Measurements from ENCODE around the gene PRR33. TPM values are rescaled to one million over a fixed set of nuclear protein-coding genes. Genes with fewer than 3 reads are reported as not detected.

The PRR33 gene
- total and polyA plus RNA-seq, 2 donors (not counting 1 experiment from before 2014, with no cell fraction given): not detected

- Histone ChIP-seq H3K4me3 (replicated peaks in 1 of 4; ENCODE audit: control extremely low read depth in 1 of 4, insufficient read depth in 1 of 4, low read depth in 3 of 4, low read length in 4 of 4) (no peak overlapping the region), H3K27ac (ENCODE audit: insufficient read depth, low read length) (no peak overlapping the region), H3K79me2 (ENCODE audit: control insufficient read depth, insufficient read depth, low read length) (no peaks in the 10 kb centered on the region), H3K27me3 (ENCODE audit: control insufficient read depth, insufficient read depth, low read length) (no peaks in the 10 kb centered on the region), H3K4me2 (ENCODE audit: extremely low read depth, insufficient read depth, low read length) (no peak overlapping the region), H3K4me1 (ENCODE audit: control insufficient read depth, extremely low read depth, insufficient read depth, low read length) (no peaks in the 10 kb centered on the region), H3K36me3 (ENCODE audit: control insufficient read depth, insufficient read depth, low read length) (no peaks in the 10 kb centered on the region), H4K20me1 (ENCODE audit: control insufficient read depth, extremely low read depth, insufficient read depth, low read length) (no peaks in the 10 kb centered on the region), H2AFZ (ENCODE audit: low read length) (no peak overlapping the region), H3K9ac (ENCODE audit: insufficient read depth, low read length) (no peak overlapping the region), H3K9me3 (ENCODE audit: control insufficient read depth, insufficient read depth, low read depth, low read length) (no peaks in the 10 kb centered on the region)
- no peak for DNase-seq (ENCODE audit: low read depth in 2 of 2)
- TF ChIP-seq CTCF (conservative IDR thresholded peaks at IDR 0.05 in 1 of 2, IDR thresholded peaks at IDR 0.05 in 1 of 2; ENCODE audit: low read depth in 1 of 2, low read length in 2 of 2): no peak
Measured at GRCh38 chr11:1854132-1854948, 37.4 kb downstream of the PRR33 start.

GRCh38 chr11:1853376-1854131 is 38.1 kb downstream of the PRR33 start:
- H3K4me3 ChIP-seq (replicated peaks in 1 of 4; ENCODE audit: control extremely low read depth in 1 of 4, insufficient read depth in 1 of 4, low read depth in 3 of 4, low read length in 4 of 4): no peak overlapping the region
- no peaks in the 10 kb centered on the region for H3K36me3 ChIP-seq (ENCODE audit: control insufficient read depth, insufficient read depth, low read length)

More at GRCh38 chr11:1853376-1854131, 38.1 kb downstream of the PRR33 start:
- Histone ChIP-seq H2AFZ (ENCODE audit: low read length) (no peak overlapping the region), H3K79me2 (ENCODE audit: control insufficient read depth, insufficient read depth, low read length) (no peaks in the 10 kb centered on the region), H3K4me2 (ENCODE audit: extremely low read depth, insufficient read depth, low read length) (no peak overlapping the region), H3K27me3 (ENCODE audit: control insufficient read depth, insufficient read depth, low read length) (no peaks in the 10 kb centered on the region), H3K9me3 (ENCODE audit: control insufficient read depth, insufficient read depth, low read depth, low read length) (no peaks in the 10 kb centered on the region), H3K4me1 (ENCODE audit: control insufficient read depth, extremely low read depth, insufficient read depth, low read length) (no peaks in the 10 kb centered on the region), H3K27ac (ENCODE audit: insufficient read depth, low read length) (no peak overlapping the region), H4K20me1 (ENCODE audit: control insufficient read depth, extremely low read depth, insufficient read depth, low read length) (no peaks in the 10 kb centered on the region), H3K9ac (ENCODE audit: insufficient read depth, low read length) (no peak overlapping the region)
- TF ChIP-seq CTCF (conservative IDR thresholded peaks at IDR 0.05 in 1 of 2, IDR thresholded peaks at IDR 0.05 in 1 of 2; ENCODE audit: low read depth in 1 of 2, low read length in 2 of 2): no peak
- no peak for TF ChIP-seq EZH2 (IDR thresholded peaks at IDR 0.05; ENCODE audit: low read length, missing control alignments)
- no peak for DNase-seq (ENCODE audit: low read depth in 2 of 2)

Measured in fibroblast of lung (primary cell).